GM19468 (cell line): ENCODE results near the gene MAP4K4.

Experiments
- ATAC-seq: cut with Tn5 transposase; IDR thresholded peaks from one replicate; pipeline ENCODE4 v1.9.1; 2021; ENCODE audit warnings: mild to moderate bottlenecking, moderate library complexity, moderate number of reproducible peaks; ENCODE audit not compliant: unreplicated experiment; ENCODE audit errors: extremely low read depth

MAP4K4 gene

GRCh38 chr2:101690547-101691152, 6.9 kb upstream of the MAP4K4 start:
- ATAC-seq = no peak

- no peak for ATAC-seq
Observed at GRCh38 chr2:101692041-101692440, 5.5 kb upstream of the MAP4K4 start.

GRCh38 chr2:101692766-101693165, 4.7 kb upstream of the MAP4K4 start:
- no peak for ATAC-seq

- ATAC-seq = no peak
Observed at GRCh38 chr2:101693991-101694588, 3.4 kb upstream of the MAP4K4 start.

- no peak for ATAC-seq
Observed at GRCh38 chr2:101696272-101697123, 1.0 kb upstream of the MAP4K4 start.

GRCh38 chr2:101698014-101698843, 722 bp downstream of the MAP4K4 start:
- ATAC-seq = no peak

- no peak for ATAC-seq
Observed at GRCh38 chr2:101698844-101699754, 1.6 kb downstream of the MAP4K4 start.

GRCh38 chr2:101699755-101700461, 2.4 kb downstream of the MAP4K4 start:
- no peak for ATAC-seq

GRCh38 chr2:101704046-101704466, 6.5 kb downstream of the MAP4K4 start:
- ATAC-seq = no peak

GRCh38 chr2:101704816-101705578, 7.5 kb downstream of the MAP4K4 start:
- ATAC-seq = no peak

GRCh38 chr2:101706121-101706818, 8.8 kb downstream of the MAP4K4 start:
- no peak for ATAC-seq

- ATAC-seq = peak; percentile 33
Observed at GRCh38 chr2:101706819-101707177, 9.3 kb downstream of the MAP4K4 start.

- ATAC-seq = no peak
Observed at GRCh38 chr2:101710036-101710435, 12.5 kb downstream of the MAP4K4 start.

- ATAC-seq = no peak
Observed at GRCh38 chr2:101710471-101711318, 13.2 kb downstream of the MAP4K4 start.

- no peak for ATAC-seq
Observed at GRCh38 chr2:101714118-101714517, 16.6 kb downstream of the MAP4K4 start.

- ATAC-seq = no peak
Observed at GRCh38 chr2:101717071-101717845, 19.8 kb downstream of the MAP4K4 start.
